Activated CD4-positive, alpha-beta T cell treated with anti-CD3 and anti-CD28 coated beads, Interleukin-2, amount 50 U/mL, for 1 hour (primary cell): Measurements from ENCODE around the gene PRRG3.

Experiments used
- DNase-seq: peaks from one replicate; pipeline ENCODE4 v3.0.0-alpha.2; 2020

The PRRG3 gene

DNA sequence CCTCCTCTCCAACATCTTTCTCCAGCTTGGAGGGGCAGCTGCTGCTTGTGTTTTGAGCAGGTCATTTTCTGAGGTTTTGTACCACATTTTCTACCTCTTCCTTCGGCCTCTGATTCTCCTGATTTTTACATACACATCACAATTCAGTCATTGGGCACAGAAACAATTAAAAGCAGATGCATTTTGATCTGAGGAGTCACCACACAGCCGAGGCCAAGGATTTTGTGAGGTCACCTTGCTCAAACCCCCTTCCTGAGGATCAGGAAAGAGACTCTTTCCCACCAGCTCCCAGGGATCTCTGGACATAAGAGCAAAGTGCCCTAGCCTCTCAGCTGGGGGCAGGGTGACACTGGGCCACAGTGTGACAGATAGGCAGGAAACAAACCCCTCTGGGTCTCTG lies 15.2 kb downstream of the PRRG3 start:
- DNase-seq, result no peak

DNA sequence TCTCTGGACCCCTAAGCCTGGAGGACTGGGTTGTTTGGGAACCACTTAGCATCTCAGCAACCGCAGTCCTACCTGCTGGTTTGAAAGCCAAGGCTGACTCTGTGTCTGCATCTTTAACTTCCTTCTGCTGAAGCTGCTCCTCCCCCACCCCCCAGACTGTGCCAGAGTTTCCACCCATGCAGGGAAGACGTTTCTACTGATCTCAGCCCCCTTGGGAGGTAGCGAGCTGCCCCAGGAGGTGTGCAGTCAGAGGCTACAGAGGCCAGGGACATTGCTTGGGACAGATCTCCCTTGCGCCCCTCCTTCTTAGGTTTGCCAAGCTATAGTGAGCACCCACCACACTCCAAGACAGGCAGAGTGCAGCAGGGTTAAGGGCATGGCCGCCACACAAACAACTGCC lies 15.9 kb downstream of the PRRG3 start:
- no peak for DNase-seq

DNA sequence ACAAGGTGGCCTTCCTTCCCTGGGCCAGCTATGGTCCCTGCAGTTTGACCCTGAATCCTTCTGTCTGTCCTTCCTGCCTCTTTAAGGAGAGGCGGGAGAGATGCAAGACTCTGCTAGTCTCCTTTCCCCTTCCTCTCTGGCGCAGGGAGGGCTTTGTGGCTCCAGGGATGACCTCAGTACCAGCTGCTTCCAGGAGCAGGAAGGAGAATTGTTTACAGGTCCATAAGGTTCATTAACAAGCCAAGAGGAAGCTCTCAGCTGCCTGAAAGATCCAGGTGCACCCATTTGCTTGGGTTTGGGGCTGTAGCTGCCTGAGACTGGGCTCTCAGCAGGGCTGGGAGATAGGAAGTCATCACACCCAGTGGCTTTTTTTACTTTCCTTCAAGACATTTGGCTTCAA lies 16.5 kb downstream of the PRRG3 start:
- no peak for DNase-seq

DNA sequence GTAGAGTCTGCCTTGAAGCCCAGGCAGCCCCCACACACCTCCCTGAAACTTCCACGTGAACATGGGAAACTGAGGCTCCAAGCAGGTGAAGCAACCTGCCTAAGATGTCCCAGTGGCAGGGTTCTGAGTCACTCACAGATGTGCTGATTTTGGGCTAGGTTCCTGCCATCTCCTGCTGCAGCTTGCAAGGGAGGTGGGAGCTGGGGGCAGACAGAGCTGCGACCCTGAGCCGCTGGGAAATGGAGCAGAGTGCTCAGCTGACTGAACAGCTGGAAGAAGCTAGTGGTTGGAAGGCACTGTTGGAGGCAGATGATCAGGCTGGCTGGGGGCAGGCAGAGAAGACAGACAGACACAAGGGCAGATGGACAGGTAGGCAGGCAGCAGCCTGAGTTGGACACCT lies 17.0 kb downstream of the PRRG3 start:
- DNase-seq, result no peak

- DNase-seq, result peak; percentile 0
These were observed 18.6 kb downstream of the PRRG3 start for GRCh38 chrX:151713849-151714248.

DNA sequence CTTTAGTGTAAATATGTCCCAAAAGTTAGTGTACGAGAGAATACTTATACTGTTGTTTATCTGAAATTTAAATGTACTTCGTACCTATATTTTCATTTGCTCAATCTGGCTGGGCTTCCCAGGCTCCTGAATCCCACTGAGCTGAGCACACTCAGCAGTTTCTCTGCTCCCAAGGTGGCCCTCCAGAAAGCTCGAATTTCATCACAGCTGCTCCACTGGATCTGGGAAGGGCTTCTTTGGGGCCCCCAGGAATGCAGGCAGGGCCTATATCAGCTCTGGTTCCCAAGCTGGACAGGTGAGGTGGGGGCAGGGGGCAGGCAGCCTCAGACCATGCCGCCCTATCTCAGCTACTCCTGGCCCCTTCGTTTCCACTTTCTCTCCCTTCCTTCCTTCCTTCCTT lies 19.1 kb downstream of the PRRG3 start:
- no peak for DNase-seq

DNA sequence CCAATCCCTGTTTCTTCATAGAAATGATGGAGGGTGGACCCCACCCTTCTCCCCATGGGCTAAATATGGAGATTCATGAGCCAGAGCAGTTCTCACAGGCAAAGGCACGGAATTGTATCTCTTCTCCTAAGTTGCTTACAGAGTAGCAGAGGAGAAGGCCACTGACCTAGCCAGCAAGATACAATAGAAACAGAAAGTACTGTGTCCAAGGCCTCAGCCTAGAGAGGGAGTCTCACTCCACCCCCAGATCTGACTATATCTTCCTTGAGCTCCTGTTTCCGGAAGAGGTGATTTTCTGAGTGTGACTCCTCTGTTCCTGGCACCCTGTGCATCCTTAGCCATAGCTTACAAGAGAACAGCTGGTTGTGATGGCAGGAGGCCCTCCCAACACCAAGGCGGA lies 20.5 kb downstream of the PRRG3 start, which contains the start of gene FATE1:
Gene FATE1, plus strand, starts transcription at position 284 of the 400 bp plus-strand sequence. Its CDS starts 85 bp downstream, at position 369.
- DNase-seq, result no peak

- DNase-seq, result no peak
These were observed 27.1 kb downstream of the PRRG3 start for GRCh38 chrX:151722241-151722846.

- DNase-seq, result no peak
These were observed 28.0 kb downstream of the PRRG3 start for GRCh38 chrX:151723156-151723760.

GRCh38 chrX:151724563-151725337 lies 29.5 kb downstream of the PRRG3 start:
- no peak for DNase-seq

DNA sequence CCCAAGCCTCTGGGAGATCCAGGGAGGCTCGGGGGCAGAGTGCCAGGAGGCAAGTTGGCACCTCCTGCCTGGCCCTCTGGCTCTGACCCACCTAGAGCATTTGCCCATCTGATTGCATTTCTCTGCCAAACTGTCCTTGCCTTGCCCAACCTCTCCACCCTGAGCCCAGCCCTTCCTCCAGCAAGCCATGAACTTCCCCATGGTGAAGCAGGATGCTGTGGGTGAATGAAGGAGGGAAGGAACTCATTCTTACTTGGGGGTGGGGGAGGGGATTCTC lies 30.0 kb downstream of the PRRG3 start:
- no peak for DNase-seq

DNA sequence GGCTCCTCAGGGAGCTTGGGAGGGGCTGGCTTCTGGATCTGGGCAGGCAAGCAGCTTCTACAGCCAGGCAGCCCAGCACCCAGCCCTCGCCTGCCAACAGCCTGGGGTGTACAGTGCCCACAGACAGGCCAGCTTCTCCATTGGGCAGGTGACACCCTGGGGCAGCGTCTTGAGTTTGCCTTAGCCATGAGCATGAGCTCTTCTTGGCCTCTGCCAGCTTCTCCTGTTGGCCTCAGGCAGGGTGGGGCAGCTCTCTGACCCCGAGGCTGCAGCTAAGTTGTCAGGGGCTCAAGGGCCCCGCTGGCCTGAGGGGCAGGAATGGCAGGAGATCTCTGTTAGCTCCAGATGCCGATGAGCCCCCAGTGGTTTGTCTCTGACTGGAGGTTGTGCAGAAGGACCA lies 31.5 kb downstream of the PRRG3 start:
- DNase-seq, result no peak

GRCh38 chrX:151727346-151727745 lies 32.1 kb downstream of the PRRG3 start:
- DNase-seq, result no peak

- no peak for DNase-seq
These were observed 33.9 kb downstream of the PRRG3 start for GRCh38 chrX:151729056-151729725.

GRCh38 chrX:151734446-151734845 lies 39.2 kb downstream of the PRRG3 start, which contains the start of gene CNGA2:
TSS of gene CNGA2 (plus strand) at chrX:151734746. CDS start at chrX:151738484, 3,738 bp downstream.
- DNase-seq, result no peak

- no peak for DNase-seq
These were observed 40.0 kb downstream of the PRRG3 start for GRCh38 chrX:151735219-151735618.

- DNase-seq, result no peak
These were observed 41.4 kb downstream of the PRRG3 start for GRCh38 chrX:151736685-151737084.

- DNase-seq, result no peak
These were observed 42.2 kb downstream of the PRRG3 start for GRCh38 chrX:151737494-151737893.

GRCh38 chrX:151738751-151739150 lies 43.5 kb downstream of the PRRG3 start:
- DNase-seq, result no peak

DNA sequence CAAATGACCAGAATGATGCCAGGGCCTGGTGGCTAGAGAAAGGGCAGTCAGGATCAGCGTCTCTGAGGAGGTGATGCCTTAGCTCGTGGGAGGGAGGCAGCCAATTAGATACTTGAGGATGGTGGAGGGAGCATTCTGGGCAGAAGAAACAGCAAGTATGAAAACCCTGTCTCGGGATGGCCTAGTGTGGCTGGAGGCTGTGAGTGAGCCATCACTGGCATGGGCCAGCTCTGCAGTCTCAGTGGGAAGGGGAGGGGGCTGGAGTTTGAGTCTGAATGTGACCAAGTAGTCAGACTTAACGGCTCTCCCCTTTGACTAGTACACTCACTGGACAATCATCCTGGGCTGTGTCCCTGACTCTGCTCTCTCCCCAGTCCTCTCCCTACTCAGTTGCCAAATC lies 46.3 kb downstream of the PRRG3 start:
- DNase-seq, result no peak

GRCh38 chrX:151742311-151742710 lies 47.1 kb downstream of the PRRG3 start:
- no peak for DNase-seq

- no peak for DNase-seq
These were observed 48.6 kb downstream of the PRRG3 start for GRCh38 chrX:151743651-151744470.

GRCh38 chrX:151745651-151746050 lies 50.4 kb downstream of the PRRG3 start:
- no peak for DNase-seq
